GM12878 (cell line): Measurements from ENCODE around the gene MYO18B. TPM values are rescaled to one million over a fixed set of nuclear protein-coding genes. Genes with fewer than 3 reads are reported as not detected.

Experiments used
- polyA plus RNA-seq, 11 experiments: library from polyadenylated mRNA; depleted of rRNA in 4 of 11; unstranded in 6 of 11; stranded (reverse) in 5 of 11; fragments of >200 nt; fragmentation: Nextera tagmentation in 4 of 11; fragmentation: Illumina TruSeq in 1 of 11; extraction: Ambion mirVana in 4 of 11; extraction: Trizol in 1 of 11; gene quantifications; 1 replicate in 1 of 11; 2 replicates in 10 of 11; pipeline versions ENCODE4 v1.2.1 to v1.2.3, GENCODE V29; 2011 to 2016; ENCODE audit warnings: inconsistent platforms in 2 of 11, missing spikeins in 2 of 11, low read depth in 1 of 11
- small RNA-seq: library from RNA; depleted of rRNA; stranded (forward); fragments of <200 nt; gene quantifications from one replicate; pipeline ENCODE3, GENCODE V24; 2014
- total RNA-seq, 4 experiments: library from RNA; depleted of rRNA in 3 of 4; stranded (reverse); fragments of >200 nt in 3 of 4; fragmentation: Illumina TruSeq in 1 of 4; extraction: Trizol in 1 of 4; gene quantifications; 2 replicates each; pipeline versions ENCODE4 v1.2.1 to v1.2.3, GENCODE V29; 2013 to 2021

Gene MYO18B
- total and polyA plus RNA-seq, 10 of the 15 experiments (the other 5 are each of a cell fraction or from before 2014, with no cell fraction given): 0.05 to 2.1 (median 0.51) TPM; not detected in 1

Small RNAs within 50 kb of the gene (small RNA-seq; reads per million reads assigned to genes)
- gene RN7SKP169 (not detected), gene RNA5SP494 (0.16 reads per million), gene Z98949.2 (not detected)

Other genes starting within 250 kb of the MYO18B start
- gene GRK3, start 177.5 kb upstream of the MYO18B start, total RNA-seq (2014; rRNA removed): 14.3 and 16.8 TPM in 2 replicates
- gene GRK3, start 177.5 kb upstream of the MYO18B start, total RNA-seq (2014; rRNA removed; fragmentation: Illumina TruSeq; extraction: Trizol): 20.3 and 21.3 TPM in 2 replicates
- 25.2 and 26.1 TPM in 2 replicates for gene GRK3, start 177.5 kb upstream of the MYO18B start, total RNA-seq (2021)
- 35.1 and 43.9 TPM in 2 replicates for gene GRK3, start 177.5 kb upstream of the MYO18B start, polyA plus RNA-seq (2011; rRNA removed)
- 20.7 and 25.2 TPM in 2 replicates for gene GRK3, start 177.5 kb upstream of the MYO18B start, polyA plus RNA-seq (2014; fragmentation: Illumina TruSeq; extraction: Trizol)
- 1 to 10 TPM; 4.3 to 4.6 TPM for gene GRK3, start 177.5 kb upstream of the MYO18B start, polyA plus RNA-seq (2014; fragmentation: Nextera tagmentation; extraction: Ambion mirVana)
- gene GRK3, start 177.5 kb upstream of the MYO18B start, polyA plus RNA-seq (2014; rRNA removed): 11.6 and 15.2 TPM in 2 replicates
- gene GRK3, start 177.5 kb upstream of the MYO18B start, polyA plus RNA-seq (2016; fragmentation: Nextera tagmentation; extraction: Ambion mirVana): 1 to 10 TPM; 3.1 to 5.1 TPM